Fibroblast of lung (primary cell): Measurements from ENCODE around the gene SUGCT. TPM values are rescaled to one million over a fixed set of nuclear protein-coding genes. Genes with fewer than 3 reads are reported as not detected.
"Not testable (repeated sequence)": the region's sequence is repeated elsewhere in the genome, so short reads cannot be mapped to it uniquely, and the experiment has no call there.

Experiments
- DNase-seq, 2 donors: peaks; one replicate each; pipeline versions ENCODE4 v3.0.0 to v3.0.0-alpha.2; 2010; ENCODE audit warnings: low read depth in 2 of 2
- H2AFZ ChIP-seq: 2 replicates; pipeline ENCODE4 v1.5.1; 2012; ENCODE audit warnings: low read length, control low read depth, inconsistent platforms
- H3K27ac ChIP-seq: 2 replicates; pipeline ENCODE4 v1.5.1; 2011; ENCODE audit warnings: low read length, control low read depth; ENCODE audit not compliant: insufficient read depth
- H3K27me3 ChIP-seq: 2 replicates; pipeline ENCODE4 v1.5.1; 2011; ENCODE audit warnings: mild to moderate bottlenecking, low read length; ENCODE audit not compliant: control insufficient read depth, insufficient read depth
- H3K36me3 ChIP-seq: 2 replicates; pipeline ENCODE4 v1.5.1; 2011; ENCODE audit warnings: low read length; ENCODE audit not compliant: control insufficient read depth, insufficient read depth
- H3K4me1 ChIP-seq: 2 replicates; pipeline ENCODE4 v1.5.1; 2011; ENCODE audit warnings: low read length; ENCODE audit not compliant: control insufficient read depth, insufficient read depth; ENCODE audit errors: extremely low read depth
- H3K4me2 ChIP-seq: 2 replicates; pipeline ENCODE4 v1.5.1; 2011; ENCODE audit warnings: low read length, control low read depth; ENCODE audit not compliant: insufficient read depth; ENCODE audit errors: extremely low read depth
- H3K4me3 ChIP-seq, 4 experiments: fragments of 200-600 bp in 1 of 4; sonication (generic) in 1 of 4; replicated peaks in 1 of 4; 2 replicates each; pipeline ENCODE4 v1.5.1; 2011 to 2016; ENCODE audit warnings: low read length in 4 of 4, low read depth in 3 of 4, mild to moderate bottlenecking in 3 of 4, control low read depth in 2 of 4, inconsistent platforms in 1 of 4, mixed read lengths in 1 of 4; ENCODE audit not compliant: insufficient read depth in 1 of 4; ENCODE audit errors: control extremely low read depth in 1 of 4
- H3K79me2 ChIP-seq: 2 replicates; pipeline ENCODE4 v1.5.1; 2012; ENCODE audit warnings: mild to moderate bottlenecking, low read length, inconsistent platforms; ENCODE audit not compliant: control insufficient read depth, insufficient read depth
- H3K9ac ChIP-seq: 2 replicates; pipeline ENCODE4 v1.5.1; 2011; ENCODE audit warnings: mild to moderate bottlenecking, low read length, control low read depth; ENCODE audit not compliant: insufficient read depth
- H3K9me3 ChIP-seq: 2 replicates; pipeline ENCODE4 v1.5.1; 2012; ENCODE audit warnings: low read depth, low read length; ENCODE audit not compliant: control insufficient read depth, insufficient read depth
- H4K20me1 ChIP-seq: 2 replicates; pipeline ENCODE4 v1.5.1; 2011; ENCODE audit warnings: low read length; ENCODE audit not compliant: control insufficient read depth, insufficient read depth; ENCODE audit errors: extremely low read depth
- CTCF ChIP-seq, 2 donors: IDR thresholded peaks in 1 of 2; conservative IDR thresholded peaks in 1 of 2; 1 replicate in 1 of 2; 2 replicates in 1 of 2; pipeline ENCODE4 v1.5.1; 2011 to 2012; ENCODE audit warnings: low read length in 2 of 2, control low read depth in 1 of 2, inconsistent platforms in 1 of 2, low read depth in 1 of 2, mild to moderate bottlenecking in 1 of 2
- EZH2 ChIP-seq: IDR thresholded peaks from 2 replicates; pipeline ENCODE4 v1.5.1; 2012; ENCODE audit warnings: low read length, control low read depth, mild to moderate bottlenecking; ENCODE audit errors: missing control alignments
- polyA plus RNA-seq, 2 donors: library from polyadenylated mRNA; depleted of rRNA in 1 of 2; stranded (reverse) in 1 of 2; unstranded in 1 of 2; fragments of >200 nt; gene quantifications; 2 replicates each; pipeline ENCODE4 v1.2.1, GENCODE V29; 2011 to 2012; ENCODE audit warnings: missing spikeins in 1 of 2
- total RNA-seq: library from RNA; depleted of rRNA; stranded (reverse); fragments of >200 nt; gene quantifications from 2 replicates; pipeline ENCODE4 v1.2.1, GENCODE V29; 2014

The SUGCT gene
- total and polyA plus RNA-seq, 2 donors (not counting 1 experiment from before 2014, with no cell fraction given): 8.4 to 16.5 TPM

GRCh38 chr7:40263752-40264390 lies 129.1 kb downstream of the SUGCT start:
- TF ChIP-seq EZH2: no peak
- TF ChIP-seq CTCF (conservative IDR thresholded peaks at IDR 0.05 in 1 of 2, IDR thresholded peaks at IDR 0.05 in 1 of 2; ENCODE audit: low read depth in 1 of 2, low read length in 2 of 2): no peak
- H2AFZ ChIP-seq: no peak overlapping the region
- H3K36me3 ChIP-seq: no peaks in the 10 kb centered on the region
- H4K20me1 ChIP-seq: no peaks in the 10 kb centered on the region
- no peaks in the 10 kb centered on the region for H3K79me2 ChIP-seq
- DNase-seq: no peak
- H3K9me3 ChIP-seq: no peaks in the 10 kb centered on the region
- H3K4me3 ChIP-seq: no peak overlapping the region
- no peaks in the 10 kb centered on the region for H3K4me1 ChIP-seq
- no peak overlapping the region for H3K27ac ChIP-seq
- no peaks in the 10 kb centered on the region for H3K27me3 ChIP-seq
- no peak overlapping the region for H3K4me2 ChIP-seq
- H3K9ac ChIP-seq: no peak overlapping the region

- Histone ChIP-seq H3K4me2 (no peak overlapping the region), H3K9ac (no peak overlapping the region), H3K9me3 (no peaks in the 10 kb centered on the region), H3K27me3 (no peaks in the 10 kb centered on the region), H3K36me3 (no peaks in the 10 kb centered on the region), H3K4me3 (no peak overlapping the region), H3K79me2 (no peaks in the 10 kb centered on the region), H3K27ac (no peak overlapping the region), H3K4me1 (no peaks in the 10 kb centered on the region), H4K20me1 (no peaks in the 10 kb centered on the region), H2AFZ (no peak overlapping the region)
- TF ChIP-seq EZH2 (no peak), CTCF (conservative IDR thresholded peaks at IDR 0.05 in 1 of 2, IDR thresholded peaks at IDR 0.05 in 1 of 2; ENCODE audit: low read depth in 1 of 2, low read length in 2 of 2) (no peak)
- no peak for DNase-seq
Measured at GRCh38 chr7:40267583-40267982, 132.8 kb downstream of the SUGCT start.

GRCh38 chr7:40268810-40269209 lies 134.0 kb downstream of the SUGCT start:
- not testable (repeated sequence) for H2AFZ ChIP-seq, H3K79me2 ChIP-seq, DNase-seq, H3K9me3 ChIP-seq, H3K4me2 ChIP-seq, H4K20me1 ChIP-seq, H3K27me3 ChIP-seq, H3K36me3 ChIP-seq, H3K27ac ChIP-seq, H3K9ac ChIP-seq, H3K4me3 ChIP-seq, H3K4me1 ChIP-seq
